ENCODE measurements around the gene FGF5. TPM values are rescaled to one million over a fixed set of nuclear protein-coding genes. Genes with fewer than 3 reads are reported as not detected.

Gene FGF5
- total RNA-seq, 4 donors from 2014 or later, result 0.15 TPM; not detected in 3

DNA sequence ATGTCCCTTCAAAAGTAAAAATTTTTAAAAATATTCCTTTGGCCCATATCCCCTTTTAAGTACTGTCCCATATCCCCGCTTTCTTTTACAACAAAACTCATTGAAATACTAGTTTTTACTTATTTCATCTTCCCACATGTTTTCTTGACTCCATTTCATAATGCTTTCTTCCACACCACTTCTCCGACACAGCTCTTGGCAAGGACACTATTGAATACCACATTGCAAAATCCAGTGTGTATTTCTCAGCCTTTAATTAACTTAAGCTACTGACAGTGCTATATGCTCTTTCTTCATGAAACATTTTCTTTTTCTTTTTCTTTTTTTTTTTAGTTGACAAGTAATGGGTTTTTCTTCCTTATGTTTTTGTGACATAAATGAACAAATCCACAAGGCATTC lies 40.4 kb upstream of the FGF5 start:
- no peak for TF ChIP-seq POLR2A (IDR thresholded peaks at IDR 0.05)
- TF ChIP-seq, protein P1, sequence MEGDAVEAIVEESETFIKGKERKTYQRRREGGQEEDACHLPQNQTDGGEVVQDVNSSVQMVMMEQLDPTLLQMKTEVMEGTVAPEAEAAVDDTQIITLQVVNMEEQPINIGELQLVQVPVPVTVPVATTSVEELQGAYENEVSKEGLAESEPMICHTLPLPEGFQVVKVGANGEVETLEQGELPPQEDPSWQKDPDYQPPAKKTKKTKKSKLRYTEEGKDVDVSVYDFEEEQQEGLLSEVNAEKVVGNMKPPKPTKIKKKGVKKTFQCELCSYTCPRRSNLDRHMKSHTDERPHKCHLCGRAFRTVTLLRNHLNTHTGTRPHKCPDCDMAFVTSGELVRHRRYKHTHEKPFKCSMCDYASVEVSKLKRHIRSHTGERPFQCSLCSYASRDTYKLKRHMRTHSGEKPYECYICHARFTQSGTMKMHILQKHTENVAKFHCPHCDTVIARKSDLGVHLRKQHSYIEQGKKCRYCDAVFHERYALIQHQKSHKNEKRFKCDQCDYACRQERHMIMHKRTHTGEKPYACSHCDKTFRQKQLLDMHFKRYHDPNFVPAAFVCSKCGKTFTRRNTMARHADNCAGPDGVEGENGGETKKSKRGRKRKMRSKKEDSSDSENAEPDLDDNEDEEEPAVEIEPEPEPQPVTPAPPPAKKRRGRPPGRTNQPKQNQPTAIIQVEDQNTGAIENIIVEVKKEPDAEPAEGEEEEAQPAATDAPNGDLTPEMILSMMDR (IDR thresholded peaks at IDR 0.05), result no peak
- Histone ChIP-seq H3K4me1 (no peaks in the 10 kb centered on the region), H3K27ac (no peak overlapping the region), H3K9me3 (no peaks in the 10 kb centered on the region), H3K36me3 (no peaks in the 10 kb centered on the region), H3K27me3 (no peaks in the 10 kb centered on the region), H3K4me3 (no peak overlapping the region)
- no peak for DNase-seq
- intact Hi-C loops (cut with DNase I; ENCODE audit: low total_unique reads), result no loop called here

DNA sequence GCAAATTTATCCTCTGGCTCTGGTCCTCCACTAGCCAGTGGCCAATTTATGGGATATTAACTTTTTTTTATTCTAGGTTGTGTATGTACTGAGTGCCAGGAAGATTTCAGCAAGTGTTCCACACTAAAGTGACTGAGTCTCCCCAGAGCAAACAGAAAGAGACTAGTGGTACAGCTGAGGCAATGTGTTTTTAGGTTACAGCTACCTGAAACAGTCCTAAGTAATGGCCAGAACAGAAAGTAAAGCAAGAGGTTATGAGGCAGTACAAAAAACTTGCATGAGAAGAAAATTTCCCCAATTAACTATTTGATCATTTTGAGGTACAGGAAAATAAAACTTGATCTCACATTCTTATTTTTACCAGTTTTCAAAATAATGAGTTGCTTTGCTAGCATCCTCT lies 38.0 kb upstream of the FGF5 start:
- intact Hi-C loops (cut with DNase I; ENCODE audit: low total_unique reads), result no loop called here
- no peak for TF ChIP-seq POLR2A (IDR thresholded peaks at IDR 0.05)
- TF ChIP-seq, protein P1 (IDR thresholded peaks at IDR 0.05), result no peak

DNA sequence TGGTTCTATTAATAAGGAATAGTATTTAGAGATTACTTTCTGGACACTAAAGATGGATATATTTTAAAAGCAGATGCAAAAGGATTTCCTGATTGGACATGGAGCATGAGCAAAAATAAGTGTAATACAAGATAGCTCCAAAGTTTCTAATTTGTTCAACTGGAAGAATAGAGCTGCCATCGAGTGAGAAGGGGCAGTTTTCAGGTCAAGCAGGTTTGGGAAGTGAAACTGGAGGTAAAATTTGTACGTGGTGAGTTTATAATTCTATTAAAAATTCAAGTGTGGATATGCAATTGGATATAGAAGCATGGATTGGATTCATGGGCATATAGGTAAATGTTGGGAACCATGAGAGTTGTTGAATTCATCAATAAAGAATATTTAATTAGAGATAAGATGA lies 37.3 kb upstream of the FGF5 start:
- Histone ChIP-seq H3K36me3 (no peaks in the 10 kb centered on the region), H3K4me3 (no peak overlapping the region), H3K27me3 (no peaks in the 10 kb centered on the region), H3K27ac (no peak overlapping the region), H3K4me1 (no peaks in the 10 kb centered on the region), H3K9me3 (no peaks in the 10 kb centered on the region)
- TF ChIP-seq, protein P1 (IDR thresholded peaks at IDR 0.05), result no peak
- TF ChIP-seq POLR2A (IDR thresholded peaks at IDR 0.05), result no peak
- intact Hi-C loops (cut with DNase I; ENCODE audit: low total_unique reads), result no loop called here
- no peak for DNase-seq

More for the DNA sequence above, 38.0 kb upstream of the FGF5 start:
- Histone ChIP-seq H3K27ac (no peak overlapping the region), H3K27me3 (no peaks in the 10 kb centered on the region), H3K9me3 (no peaks in the 10 kb centered on the region), H3K4me3 (no peak overlapping the region), H3K4me1 (no peaks in the 10 kb centered on the region), H3K36me3 (no peaks in the 10 kb centered on the region)
- DNase-seq, result no peak

DNA sequence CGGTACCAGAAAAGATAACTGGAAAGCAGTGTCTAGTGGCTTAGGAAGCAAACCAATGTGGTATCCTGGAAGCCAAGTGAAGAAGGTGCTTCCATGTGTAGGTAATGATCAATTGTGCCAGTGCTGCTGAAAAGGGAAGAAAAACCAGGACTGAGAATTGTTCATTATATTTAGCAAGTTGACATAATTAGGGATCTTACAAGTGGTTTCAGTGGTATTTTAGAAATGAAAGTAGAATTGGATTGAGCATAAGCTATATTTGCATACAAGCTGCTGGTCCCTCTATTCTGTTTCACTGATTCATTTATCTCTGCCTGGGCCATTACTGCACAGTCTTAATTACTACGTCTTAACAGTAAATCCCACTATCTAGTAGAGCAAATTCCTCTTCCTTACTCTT lies 36.9 kb upstream of the FGF5 start:
- no peak for TF ChIP-seq POLR2A (IDR thresholded peaks at IDR 0.05)
- TF ChIP-seq, protein P1 (IDR thresholded peaks at IDR 0.05), result no peak
- intact Hi-C loops (cut with DNase I; ENCODE audit: low total_unique reads), result no loop called here
- no peak overlapping the region for H3K4me3 ChIP-seq
- no peak overlapping the region for H3K27ac ChIP-seq
- H3K4me1 ChIP-seq, result no peaks in the 10 kb centered on the region
- H3K36me3 ChIP-seq, result no peaks in the 10 kb centered on the region
- H3K9me3 ChIP-seq, result no peaks in the 10 kb centered on the region
- DNase-seq, result no peak
- H3K27me3 ChIP-seq, result no peaks in the 10 kb centered on the region

DNA sequence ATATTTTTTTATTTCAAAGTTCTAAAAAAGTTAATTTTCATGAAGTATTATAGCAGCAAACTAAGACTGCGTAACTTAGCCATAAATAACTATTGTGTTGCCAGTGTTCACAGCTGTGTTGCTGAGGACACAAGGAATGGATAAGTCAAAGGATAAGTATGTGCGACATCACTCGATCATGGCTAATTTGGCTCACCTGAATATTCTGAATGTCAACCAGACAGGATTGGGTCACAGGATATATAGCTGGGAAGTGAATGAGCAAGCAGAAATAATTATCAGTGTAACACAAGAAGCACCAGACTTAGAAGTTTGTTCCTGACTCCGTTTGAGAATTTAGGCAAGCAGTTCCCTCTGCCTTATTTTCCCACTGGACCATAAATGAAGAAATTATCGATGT lies 35.3 kb upstream of the FGF5 start:
- intact Hi-C loops (cut with DNase I; ENCODE audit: low total_unique reads), result no loop called here
- no peak for DNase-seq
- H3K36me3 ChIP-seq, result no peaks in the 10 kb centered on the region
- H3K9me3 ChIP-seq, result no peaks in the 10 kb centered on the region
- H3K27me3 ChIP-seq, result no peaks in the 10 kb centered on the region
- H3K4me1 ChIP-seq, result no peaks in the 10 kb centered on the region
- H3K27ac ChIP-seq, result no peak overlapping the region
- no peak overlapping the region for H3K4me3 ChIP-seq
- TF ChIP-seq POLR2A (IDR thresholded peaks at IDR 0.05), result no peak

DNA sequence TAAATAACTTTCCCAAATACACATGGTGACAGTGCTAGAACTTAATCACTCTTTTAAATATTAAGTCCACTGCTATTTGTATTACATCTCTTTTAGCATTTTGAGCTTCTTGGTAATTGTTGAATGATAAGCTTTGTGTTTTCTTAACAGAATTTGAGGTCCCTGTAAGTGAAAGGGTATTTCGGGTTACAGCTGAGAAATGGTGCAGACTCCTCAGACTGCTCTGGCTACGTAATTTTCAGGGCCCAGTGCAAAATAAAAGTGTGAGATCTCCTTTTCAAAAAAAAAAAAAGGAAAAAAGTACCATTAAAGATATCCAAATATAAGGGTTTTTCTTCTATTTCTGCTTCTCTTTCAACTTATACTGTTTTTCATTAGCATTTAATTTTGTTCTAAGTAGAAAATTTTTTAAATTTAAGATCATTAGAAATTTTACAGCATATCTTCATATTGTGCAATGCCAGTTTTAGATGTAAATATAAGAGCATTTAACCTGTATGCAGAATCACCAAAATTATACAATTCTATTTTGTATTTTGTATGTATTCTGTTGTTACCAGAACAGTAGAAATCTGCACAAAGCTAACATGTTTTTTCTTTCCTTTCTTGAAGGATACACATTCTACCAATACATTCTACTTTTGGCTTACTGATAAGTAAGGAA lies 33.6 kb upstream of the FGF5 start:
- Histone ChIP-seq H3K27ac (no peak overlapping the region), H3K4me1 (no peaks in the 10 kb centered on the region), H3K4me3 (no peak overlapping the region), H3K9me3 (no peaks in the 10 kb centered on the region), H3K36me3 (no peaks in the 10 kb centered on the region), H3K27me3 (no peaks in the 10 kb centered on the region)
- no peak for DNase-seq
- intact Hi-C loops (cut with DNase I; ENCODE audit: low total_unique reads), result no loop called here
- no peak for TF ChIP-seq POLR2A (IDR thresholded peaks at IDR 0.05)
- TF ChIP-seq, protein P1 (IDR thresholded peaks at IDR 0.05), result no peak
